Measurements from ENCODE around the gene ABCC4. TPM values are rescaled to one million over a fixed set of nuclear protein-coding genes. Genes with fewer than 3 reads are reported as not detected.

The ABCC4 gene
- total RNA-seq, 1 experiment from 2014 or later, result 26.3 TPM

GRCh38 chr13:95216182-95216581, 85.1 kb downstream of the ABCC4 start:
- Histone ChIP-seq H2AFZ (ENCODE audit: low read depth, low read length, poor library complexity, severe bottlenecking) (no peak overlapping the region), H3K9ac (ENCODE audit: low read length) (no peak overlapping the region), H3K4me2 (ENCODE audit: low read length) (no peak overlapping the region), H3K4me3 (replicated peaks in 1 of 2; ENCODE audit: low read depth in 1 of 2, low read length in 2 of 2) (no peak overlapping the region), H3K9me2 (ENCODE audit: insufficient read depth) (no peaks in the 10 kb centered on the region), H3K36me3 (ENCODE audit: control insufficient read depth in 1 of 2, insufficient read depth in 2 of 2, low read length in 2 of 2) (no peaks in the 10 kb centered on the region), H3K4me1 (ENCODE audit: control insufficient read depth in 1 of 2, insufficient read depth in 2 of 2, low read length in 2 of 2) (peaks cover 0 to 4% of the 10 kb centered on the region in 2 experiments; a peak in 1 of 4 replicates), H4K20me1 (ENCODE audit: insufficient read depth) (no peaks in the 10 kb centered on the region), H3K79me2 (ENCODE audit: insufficient read depth, low read length) (peaks cover 5% of the 10 kb centered on the region; the same call in 1 of the 2 replicates), H3K27me3 (ENCODE audit: insufficient read depth, low read length) (no peaks in the 10 kb centered on the region), H3K27ac (ENCODE audit: low read depth, low read length) (no peak overlapping the region), H3K9me3 (ENCODE audit: control insufficient read depth in 1 of 2, insufficient read depth in 1 of 2, low read depth in 1 of 2, low read length in 2 of 2) (no peaks in the 10 kb centered on the region)
- POLR2A ChIA-PET, result interaction anchor here (0.9 kb wide), 1 partner anchor 43 kb away, joined by 4 read pairs; no protein-coding TSS in a partner anchor
- TF ChIP-seq MAX (IDR thresholded peaks at IDR 0.05) (no peak), RAD21 (IDR thresholded peaks at IDR 0.05; ENCODE audit: low read depth) (no peak), CBX3 (IDR thresholded peaks at IDR 0.05; ENCODE audit: low read depth) (no peak), SRF (IDR thresholded peaks at IDR 0.05; ENCODE audit: low read depth) (no peak), TCF7L2 (IDR thresholded peaks at IDR 0.05; ENCODE audit: borderline replicate concordance, extremely low read depth, insufficient read depth, insufficient read length) (no peak), JUND (IDR thresholded peaks at IDR 0.05) (no peak), ZFX (IDR thresholded peaks at IDR 0.05) (no peak), POLR2AphosphoS5 (IDR thresholded peaks at IDR 0.05; ENCODE audit: low read depth, low read length) (no peak), ZNF274 (IDR thresholded peaks at IDR 0.05; ENCODE audit: low read depth, low read length) (no peak), EZH2 (IDR thresholded peaks at IDR 0.05) (no peak), YY1 (IDR thresholded peaks at IDR 0.05; ENCODE audit: extremely low read depth, insufficient replicate concordance, low read depth, low read length) (no peak), SP1 (IDR thresholded peaks at IDR 0.05; ENCODE audit: low read depth) (no peak)
- RAD21 ChIA-PET (ENCODE audit: low non-redundant PET in 1 of 2, low total read pairs in 2 of 2, uncharacterized antibody in 2 of 2, unreplicated experiment in 2 of 2), result no interaction called here
- intact Hi-C loops (cut with micrococcal nuclease), result no loop called here
- ATAC-seq, result no peak
- no TSS peak for BruUV-seq (replicated peaks)
- no peak for DNase-seq (ENCODE audit: low read depth, low spot score)
- CTCF ChIA-PET, result no interaction called here
